ENCODE results near the gene PRDX2.

DNA sequence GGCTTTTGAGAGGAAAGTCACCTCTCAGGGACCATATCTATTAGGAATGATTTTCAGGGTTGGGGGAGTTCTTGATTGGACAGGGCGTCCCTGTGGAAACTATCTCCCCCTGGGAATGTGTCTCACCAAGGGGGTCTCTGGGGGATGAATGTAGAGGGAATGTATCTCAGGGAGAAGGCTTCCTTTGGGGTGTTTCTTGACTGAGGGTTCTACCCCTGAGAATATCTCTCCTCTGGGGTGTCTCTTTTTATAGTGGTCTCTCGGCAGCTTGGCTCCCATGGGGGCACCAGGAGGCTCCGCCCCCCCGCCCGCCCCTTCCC lies 31.8 kb upstream of the PRDX2 start:
- TF ChIP-seq, protein P1, sequence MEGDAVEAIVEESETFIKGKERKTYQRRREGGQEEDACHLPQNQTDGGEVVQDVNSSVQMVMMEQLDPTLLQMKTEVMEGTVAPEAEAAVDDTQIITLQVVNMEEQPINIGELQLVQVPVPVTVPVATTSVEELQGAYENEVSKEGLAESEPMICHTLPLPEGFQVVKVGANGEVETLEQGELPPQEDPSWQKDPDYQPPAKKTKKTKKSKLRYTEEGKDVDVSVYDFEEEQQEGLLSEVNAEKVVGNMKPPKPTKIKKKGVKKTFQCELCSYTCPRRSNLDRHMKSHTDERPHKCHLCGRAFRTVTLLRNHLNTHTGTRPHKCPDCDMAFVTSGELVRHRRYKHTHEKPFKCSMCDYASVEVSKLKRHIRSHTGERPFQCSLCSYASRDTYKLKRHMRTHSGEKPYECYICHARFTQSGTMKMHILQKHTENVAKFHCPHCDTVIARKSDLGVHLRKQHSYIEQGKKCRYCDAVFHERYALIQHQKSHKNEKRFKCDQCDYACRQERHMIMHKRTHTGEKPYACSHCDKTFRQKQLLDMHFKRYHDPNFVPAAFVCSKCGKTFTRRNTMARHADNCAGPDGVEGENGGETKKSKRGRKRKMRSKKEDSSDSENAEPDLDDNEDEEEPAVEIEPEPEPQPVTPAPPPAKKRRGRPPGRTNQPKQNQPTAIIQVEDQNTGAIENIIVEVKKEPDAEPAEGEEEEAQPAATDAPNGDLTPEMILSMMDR (IDR thresholded peaks at IDR 0.05): no peak
- TF ChIP-seq POLR2A (IDR thresholded peaks at IDR 0.05): no peak
